DND-41 (cell line): Measurements from ENCODE around the gene MAPK7.

Experiments used
- EZH2 ChIP-seq: IDR thresholded peaks from 3 replicates; pipeline ENCODE4 v1.6.1; 2012; ENCODE audit warnings: borderline replicate concordance, low read depth, mild to moderate bottlenecking, moderate library complexity, low read length, inconsistent platforms; ENCODE audit not compliant: severe bottlenecking
- TF ChIP-seq, protein P1 (sequence below): IDR thresholded peaks from 2 replicates; pipeline ENCODE4 v1.5.1; 2012; ENCODE audit warnings: borderline replicate concordance, low read length, moderate library complexity, mild to moderate bottlenecking; ENCODE audit not compliant: poor library complexity, severe bottlenecking; ENCODE audit errors: extremely low read depth

DNA sequence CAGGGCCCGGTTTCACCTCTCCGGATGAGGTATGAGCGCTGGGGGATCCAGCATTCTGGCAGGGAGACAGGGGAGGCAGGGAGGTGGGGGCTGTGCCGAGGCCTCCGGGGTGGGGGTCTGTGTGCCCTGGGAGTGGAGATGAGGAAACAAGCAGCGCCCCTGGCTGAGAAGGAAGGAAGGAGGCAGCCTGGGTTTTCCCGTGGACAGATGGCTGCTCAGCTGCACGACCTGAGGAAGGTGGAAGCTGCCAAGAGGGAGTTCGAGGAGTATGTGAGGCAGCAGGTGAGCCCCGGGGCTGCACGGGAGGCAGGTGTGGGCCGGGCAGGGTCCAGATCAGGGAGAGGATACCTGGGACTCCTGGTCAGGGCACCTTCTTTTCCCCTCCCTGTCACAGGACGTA is 37.0 kb downstream of the MAPK7 start:
- TF ChIP-seq, protein P1, sequence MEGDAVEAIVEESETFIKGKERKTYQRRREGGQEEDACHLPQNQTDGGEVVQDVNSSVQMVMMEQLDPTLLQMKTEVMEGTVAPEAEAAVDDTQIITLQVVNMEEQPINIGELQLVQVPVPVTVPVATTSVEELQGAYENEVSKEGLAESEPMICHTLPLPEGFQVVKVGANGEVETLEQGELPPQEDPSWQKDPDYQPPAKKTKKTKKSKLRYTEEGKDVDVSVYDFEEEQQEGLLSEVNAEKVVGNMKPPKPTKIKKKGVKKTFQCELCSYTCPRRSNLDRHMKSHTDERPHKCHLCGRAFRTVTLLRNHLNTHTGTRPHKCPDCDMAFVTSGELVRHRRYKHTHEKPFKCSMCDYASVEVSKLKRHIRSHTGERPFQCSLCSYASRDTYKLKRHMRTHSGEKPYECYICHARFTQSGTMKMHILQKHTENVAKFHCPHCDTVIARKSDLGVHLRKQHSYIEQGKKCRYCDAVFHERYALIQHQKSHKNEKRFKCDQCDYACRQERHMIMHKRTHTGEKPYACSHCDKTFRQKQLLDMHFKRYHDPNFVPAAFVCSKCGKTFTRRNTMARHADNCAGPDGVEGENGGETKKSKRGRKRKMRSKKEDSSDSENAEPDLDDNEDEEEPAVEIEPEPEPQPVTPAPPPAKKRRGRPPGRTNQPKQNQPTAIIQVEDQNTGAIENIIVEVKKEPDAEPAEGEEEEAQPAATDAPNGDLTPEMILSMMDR = no peak
- no peak for TF ChIP-seq EZH2
